ENCODE data around the gene AOX1.
"Not testable (repeated sequence)": the region's sequence is repeated elsewhere in the genome, so short reads cannot be mapped to it uniquely, and the experiment has no call there.

AOX1 gene

DNA sequence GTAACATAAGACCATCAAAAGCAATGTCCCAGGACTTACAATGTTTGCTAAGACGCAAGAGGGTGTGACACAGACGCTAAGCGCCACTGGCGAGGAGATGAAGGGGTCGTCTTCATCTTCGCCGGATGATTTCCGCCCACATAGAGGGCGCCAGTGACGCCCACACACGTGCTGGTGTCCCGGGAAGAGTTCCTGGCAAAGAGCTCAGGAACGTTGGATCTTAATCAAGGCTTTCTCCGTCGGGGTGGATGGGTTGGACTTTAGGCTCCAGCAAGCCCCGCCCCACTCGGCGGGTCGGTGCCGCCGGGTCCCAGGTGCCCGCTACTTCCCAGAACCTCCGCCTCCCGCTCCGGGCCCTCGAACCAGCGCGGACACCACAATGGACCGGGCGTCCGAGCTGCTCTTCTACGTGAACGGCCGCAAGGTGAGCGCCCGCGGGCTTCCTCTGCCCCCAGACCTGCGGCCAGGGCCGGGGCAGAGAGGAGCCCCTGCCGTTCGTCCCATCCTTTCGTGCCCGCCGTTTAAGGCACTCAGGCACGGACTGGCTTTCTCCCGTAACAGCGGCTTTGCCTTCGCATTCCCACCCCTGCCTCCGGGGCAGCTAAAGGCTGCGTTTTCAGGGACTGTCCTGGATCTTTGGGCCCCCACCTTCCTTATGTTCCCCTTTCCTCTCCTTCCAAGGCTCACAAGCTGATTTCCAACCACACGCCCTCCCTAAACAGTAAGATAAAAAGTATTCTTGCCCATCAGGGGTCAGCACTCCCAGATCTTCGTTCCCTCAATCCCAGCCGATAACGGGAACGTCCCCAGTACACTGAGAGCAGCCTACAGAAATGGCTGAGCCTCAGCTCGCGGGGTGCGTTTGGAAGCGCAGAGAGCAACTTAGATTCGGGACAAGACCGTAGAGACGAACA, at the start of gene AOX1:
Gene AOX1, plus strand, starts transcription at position 285 of the 914 bp plus-strand sequence. Its CDS starts 95 bp downstream, at position 380.
- DNase-seq: no peak

DNA sequence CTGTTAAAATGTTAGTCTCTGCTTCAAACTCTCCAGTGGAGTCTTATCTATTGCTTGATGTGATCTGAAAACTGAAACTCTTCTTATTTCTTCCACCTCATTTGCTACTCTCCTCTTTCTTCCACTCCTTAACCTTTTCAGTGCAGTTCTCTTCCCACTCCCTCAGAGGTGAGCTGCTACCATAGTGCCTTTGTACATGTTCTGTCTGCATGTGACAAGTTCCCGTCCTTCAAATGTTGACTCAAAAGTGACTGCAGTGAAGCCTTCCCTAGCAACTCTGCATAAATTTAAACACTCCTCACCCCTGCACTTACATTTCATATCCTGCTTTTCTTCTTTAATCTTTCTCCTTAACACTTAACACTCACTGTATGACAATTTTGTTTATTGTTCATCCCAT, 47.7 kb upstream of the AOX1 start:
- DNase-seq: no peak

DNA sequence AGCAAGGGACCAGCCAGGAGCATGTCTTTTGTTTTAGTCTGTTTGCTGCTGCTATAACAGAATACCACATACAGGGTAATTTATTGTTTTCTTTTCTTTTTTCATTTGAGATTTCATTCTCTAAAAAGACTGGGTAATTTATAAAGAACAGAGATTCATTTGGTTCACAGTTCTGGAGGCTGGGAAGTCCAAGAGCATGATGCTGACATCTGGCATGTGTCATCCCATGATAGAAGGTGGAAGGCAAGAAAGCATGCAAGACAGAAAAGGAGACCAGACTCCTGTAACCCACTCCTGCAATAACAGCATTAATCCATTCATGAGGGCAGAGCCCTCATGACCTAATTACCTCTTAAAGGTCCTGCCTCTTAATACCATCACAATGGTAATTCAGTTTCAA, 45.0 kb upstream of the AOX1 start:
- DNase-seq: no peak

DNA sequence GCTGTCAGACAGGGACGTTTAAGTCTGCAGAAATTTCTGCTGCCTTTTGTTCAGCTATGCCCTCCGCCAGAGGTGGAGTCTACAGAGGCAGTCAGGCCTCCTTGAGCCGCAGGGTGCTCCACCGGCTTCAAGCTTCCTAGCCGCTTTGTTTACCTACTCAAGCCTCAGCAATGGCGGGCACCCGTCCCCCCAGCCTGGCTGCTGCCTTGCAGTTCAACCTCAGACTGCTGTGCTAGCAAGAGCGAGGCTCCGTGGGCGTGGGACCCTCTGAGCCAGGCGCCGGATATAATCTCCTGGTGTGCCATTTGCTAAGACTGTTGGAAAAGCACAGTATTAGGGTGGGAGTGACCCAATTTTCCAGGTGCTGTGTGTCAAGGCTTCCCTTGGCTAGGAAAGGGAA, 19.2 kb upstream of the AOX1 start:
- not testable (repeated sequence) for DNase-seq

DNA sequence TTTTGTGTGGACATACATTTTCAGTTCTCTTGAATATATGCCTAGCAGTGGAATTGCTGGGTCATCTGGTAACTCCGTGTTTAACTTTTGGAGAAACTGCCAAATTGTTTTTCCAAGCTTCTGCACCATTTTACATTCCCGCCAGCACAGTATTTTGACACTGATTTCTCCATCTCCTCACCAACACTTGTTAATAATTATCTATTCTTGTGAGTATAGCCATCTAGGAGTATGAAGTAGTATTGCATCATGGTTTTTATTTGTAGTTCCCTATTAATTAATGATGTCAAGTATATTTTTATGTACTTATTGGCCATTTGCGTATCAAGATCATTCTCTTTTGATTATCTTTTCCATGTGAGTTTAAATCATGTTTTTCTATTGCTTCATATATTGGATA, 17.9 kb upstream of the AOX1 start:
- DNase-seq: no peak

DNA sequence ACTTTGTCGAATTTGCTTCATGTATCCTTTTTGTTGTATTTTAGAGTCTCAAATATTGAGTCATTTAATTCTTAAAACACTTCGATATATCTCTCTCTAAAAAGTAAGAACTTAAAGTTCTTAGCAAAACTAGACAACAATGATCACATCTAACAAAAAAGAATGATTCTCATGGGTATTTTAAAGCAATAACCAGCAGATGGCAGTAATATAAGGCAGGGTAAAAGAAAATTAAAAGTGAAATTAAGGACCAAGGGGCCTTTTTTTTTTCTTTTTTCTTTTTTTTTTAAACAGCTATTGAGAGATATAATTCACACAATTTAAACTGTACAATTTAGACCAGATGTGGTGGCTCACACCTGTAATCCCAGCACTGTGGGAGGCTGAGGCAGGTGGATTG, 9.9 kb upstream of the AOX1 start:
- no peak for DNase-seq

DNA sequence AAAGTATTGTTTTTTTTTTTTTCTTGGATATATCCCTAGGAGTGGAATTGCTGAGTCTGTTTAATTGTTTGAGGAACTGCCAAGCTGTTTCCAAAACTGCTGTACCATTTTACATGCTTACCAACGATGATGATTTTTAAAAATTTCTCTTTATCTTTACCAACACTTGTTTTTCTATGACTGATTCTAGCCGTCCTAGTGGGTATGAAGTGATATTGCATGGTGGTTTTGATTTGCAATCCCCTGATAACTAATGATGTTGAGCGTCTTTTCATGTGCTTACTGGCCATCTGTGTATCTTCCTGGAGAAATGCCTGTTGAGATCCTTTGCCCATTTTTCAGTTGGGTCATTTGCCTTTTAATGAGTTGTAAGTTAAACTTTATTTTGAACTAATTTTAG, 8.8 kb upstream of the AOX1 start:
- no peak for DNase-seq

DNA sequence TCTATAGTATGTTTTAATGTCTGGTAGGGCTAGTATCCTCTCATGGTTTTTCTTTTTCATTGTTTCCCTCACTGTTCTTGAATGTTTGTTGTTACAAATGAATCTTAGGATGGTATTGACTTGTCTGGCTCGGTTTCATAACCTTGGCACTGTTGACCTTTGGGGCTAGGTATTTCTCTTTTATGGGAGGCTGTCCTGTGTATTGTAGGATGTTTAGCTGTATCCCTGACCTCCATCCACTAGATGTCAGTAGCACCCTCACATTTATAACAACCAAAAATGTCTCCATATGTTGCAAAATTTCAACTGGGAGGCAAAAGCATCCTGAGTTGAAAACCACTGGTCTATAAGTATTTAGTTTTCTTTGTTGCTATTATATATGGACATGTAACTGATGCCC, 7.0 kb upstream of the AOX1 start:
- no peak for DNase-seq

DNA sequence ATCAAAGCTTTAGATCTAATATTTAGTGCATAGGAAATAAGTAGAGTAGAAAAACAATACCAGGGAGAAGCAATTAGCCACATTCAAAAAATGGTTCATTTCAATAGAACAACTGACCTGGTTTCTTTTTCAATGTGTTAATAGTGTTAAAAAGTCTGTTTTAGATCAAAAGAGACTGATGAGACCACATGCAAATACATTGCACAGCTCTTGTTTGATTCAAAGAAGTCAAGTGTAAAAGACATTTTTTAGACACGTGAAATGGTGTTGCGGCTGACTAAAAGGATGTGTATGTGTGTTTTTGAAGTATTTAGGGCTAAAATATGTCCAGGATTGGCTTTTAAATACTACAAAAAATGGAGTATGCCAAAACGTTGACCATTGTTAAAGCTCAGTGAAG, 1.2 kb upstream of the AOX1 start:
- no peak for DNase-seq

DNA sequence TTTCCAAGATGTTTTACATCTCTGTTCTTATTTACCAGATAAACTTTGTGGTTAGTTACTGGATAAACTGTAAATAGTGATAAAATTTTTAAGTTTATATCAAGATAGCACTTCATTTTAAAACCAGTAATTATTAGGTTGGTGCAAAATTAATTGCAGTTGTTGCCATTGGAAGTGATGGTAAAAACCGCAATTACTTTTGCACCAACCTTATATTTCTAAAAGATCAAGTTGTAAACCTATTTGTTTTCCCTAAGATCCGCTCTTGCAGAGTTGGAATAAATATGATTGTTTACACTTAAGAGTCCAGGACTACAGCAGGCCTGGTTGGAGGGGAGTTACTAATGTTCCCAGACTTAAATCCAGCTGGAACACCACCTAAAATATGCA, 479 bp upstream of the AOX1 start:
- DNase-seq: no peak

DNA sequence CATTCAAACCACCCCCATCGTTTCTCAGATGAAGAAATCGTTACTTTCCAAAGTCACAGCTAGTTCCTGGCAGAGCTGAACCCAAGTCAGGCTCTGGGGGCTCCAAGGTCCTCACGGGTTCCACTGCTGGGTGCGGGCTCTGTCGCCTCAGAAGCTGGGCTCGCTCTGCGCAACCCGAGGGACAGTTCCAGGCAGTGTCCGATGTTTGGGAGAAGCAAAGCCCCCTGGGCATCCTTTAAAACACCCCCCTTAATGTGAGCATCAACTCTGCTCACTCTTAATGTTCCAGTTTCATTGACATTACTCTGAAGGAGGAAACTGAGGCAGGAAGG, 796 bp downstream of the AOX1 start:
- no peak for DNase-seq

DNA sequence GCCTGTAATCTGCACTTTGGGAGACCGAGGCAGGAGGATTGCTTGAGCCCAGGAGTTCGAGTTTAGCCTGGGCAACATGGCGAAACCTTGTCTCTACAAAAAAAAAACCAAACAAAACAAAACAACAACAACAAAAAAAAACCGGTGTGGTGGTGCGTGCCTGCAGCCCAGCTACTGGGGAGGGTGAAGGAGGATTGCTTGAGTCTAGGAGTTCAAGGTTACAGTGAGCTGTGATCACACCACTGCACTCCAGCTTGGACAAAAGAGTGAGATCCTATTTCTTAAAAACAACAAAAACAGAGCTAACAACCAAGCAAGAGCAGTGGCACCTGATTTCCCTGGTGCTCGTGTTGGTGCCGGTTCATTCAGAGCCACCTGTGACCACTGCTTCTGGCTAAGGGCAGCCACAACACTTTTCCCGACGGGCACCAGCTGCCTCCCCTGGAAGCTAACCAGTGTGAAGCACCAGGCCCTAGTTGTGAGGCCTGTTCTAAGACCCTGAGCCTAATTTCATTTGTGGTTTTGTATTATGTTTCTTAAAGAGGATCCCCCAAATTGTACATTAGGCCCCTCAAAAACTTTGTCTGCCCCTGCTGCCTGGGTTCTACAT, 1.3 kb downstream of the AOX1 start:
- DNase-seq: no peak

DNA sequence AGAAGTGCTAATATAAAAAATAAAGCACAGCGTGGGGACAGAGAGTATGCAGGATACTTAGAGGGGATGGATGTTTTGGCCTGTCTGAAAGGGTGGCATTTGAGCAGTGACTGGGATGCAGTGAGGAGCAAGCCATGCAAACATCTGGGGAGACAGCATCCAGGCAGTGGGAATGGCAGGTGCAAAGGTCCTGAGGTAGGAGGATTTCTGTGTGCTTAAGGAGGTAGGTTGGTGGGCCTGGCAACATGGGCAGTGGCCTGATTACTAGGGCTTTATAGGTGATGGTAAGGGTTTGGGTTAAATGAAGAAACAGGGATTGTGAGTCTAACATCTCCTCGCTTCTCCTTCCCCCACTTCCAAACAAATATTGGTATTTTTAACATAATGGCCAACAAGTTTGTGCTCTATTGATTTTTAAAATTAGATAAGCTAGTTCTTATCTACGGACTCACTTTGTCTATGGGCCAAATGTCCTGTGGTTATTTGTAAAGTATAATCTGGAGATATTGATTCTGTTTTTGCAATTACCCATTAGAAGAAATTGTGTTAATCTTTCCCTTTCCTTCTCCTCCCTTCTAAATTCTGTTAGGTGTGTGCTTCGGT, 2.4 kb downstream of the AOX1 start:
- no peak for DNase-seq

DNA sequence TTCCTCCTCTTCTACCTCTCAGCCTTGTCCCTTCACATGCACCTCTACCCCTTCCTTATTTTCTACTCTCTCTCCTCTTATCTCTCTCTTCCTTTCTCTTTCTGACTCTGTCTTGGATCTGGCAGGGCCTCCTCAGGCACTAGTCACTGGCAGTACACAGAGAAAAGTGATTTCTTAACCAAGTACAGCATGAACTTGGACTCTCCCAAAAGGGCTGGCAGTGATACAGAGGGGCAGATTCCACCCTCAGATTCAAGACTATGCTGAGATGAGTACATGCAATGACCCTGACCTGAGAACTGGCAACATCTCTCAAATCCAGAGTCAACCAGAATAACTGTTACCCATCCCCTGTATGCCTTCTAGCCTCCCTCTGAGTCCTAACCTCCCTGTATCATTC, 4.3 kb downstream of the AOX1 start:
- DNase-seq: no peak

DNA sequence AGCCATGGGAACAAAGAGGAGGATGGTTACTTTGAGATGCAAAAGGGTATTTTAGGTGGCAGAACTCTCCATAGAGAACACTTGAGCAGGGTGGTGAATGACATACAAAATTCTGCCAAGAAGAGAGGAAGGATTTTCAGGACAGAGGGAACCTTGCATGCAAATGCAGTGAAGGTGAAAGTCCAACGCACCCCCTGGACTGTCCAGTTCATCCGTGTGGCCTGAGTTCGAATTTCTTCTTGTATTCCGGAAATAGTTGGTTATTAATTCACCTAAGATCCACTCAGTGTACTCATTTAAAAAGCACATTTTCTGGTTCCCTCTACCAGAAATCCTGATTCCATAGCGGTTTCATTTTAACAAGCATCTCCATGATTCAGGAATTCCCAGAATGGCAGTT, 5.5 kb downstream of the AOX1 start:
- DNase-seq: no peak

DNA sequence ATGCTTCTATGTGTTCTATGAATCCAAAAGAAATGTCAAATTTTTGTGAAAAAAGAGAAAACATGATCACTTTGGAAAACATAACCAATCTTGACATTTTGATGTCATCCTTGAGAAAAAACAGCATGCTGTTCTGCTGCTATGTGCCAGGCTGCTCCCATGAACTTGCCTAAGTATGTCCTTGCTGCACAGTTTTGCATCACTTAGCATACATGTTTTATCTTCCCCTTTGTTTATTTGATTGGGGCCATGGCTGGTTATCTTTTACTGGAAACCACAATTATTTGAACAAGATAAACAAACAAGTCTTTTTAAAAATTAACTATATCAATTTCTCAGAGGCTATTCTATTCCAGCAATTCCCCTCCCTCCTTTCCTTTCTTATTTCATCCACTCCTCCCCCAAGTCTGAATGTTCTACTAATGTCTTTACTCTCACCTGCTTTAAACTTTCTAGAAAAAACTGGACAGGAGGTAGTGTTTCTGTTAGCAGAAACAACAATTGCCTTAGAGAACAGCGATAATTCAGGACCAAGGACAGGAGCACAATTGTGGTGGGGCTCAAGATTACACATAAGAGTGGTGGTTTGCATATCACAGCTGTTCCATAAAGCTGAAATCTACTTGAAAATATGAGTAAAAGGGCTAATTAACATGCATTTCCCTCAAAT, 6.7 kb downstream of the AOX1 start:
- DNase-seq: no peak

DNA sequence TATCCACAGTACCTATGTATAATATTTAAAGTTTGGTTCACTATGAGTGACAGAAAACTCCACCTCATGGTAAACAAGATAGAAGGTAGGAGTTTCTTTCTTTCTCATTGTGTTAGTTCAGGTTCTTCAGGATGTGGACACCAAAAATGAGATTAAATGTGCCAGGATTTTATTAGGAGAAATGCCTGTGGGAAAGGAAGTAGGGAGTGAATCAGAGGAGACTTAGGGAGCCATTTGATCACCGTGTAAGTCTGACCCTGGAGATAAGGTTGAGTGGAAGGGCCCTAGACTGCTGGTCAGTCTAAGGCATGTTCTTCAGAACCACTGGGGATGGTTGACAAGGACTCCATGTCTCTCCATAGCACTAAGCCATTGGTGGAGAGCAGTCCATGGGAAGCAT, 8.1 kb downstream of the AOX1 start:
- DNase-seq: no peak

DNA sequence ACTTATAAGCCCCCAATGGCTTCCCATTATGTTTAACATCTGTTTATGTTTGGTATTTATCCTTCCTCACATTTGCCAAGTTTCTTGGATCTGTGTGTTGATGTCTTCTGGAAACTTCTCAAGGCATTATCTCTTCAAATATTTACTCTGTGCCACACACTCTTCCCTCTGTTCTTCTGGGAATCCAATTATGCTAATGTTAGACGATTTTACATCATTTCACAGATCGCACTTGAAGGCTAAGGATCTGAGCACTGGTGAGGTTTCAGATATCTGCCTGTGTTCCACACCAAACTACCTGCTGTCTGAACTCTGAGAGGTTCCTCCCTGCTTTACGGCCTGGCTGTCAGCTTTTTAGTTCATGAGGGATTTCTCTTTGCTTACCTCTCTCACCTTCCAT, 10.1 kb downstream of the AOX1 start:
- DNase-seq: no peak

DNA sequence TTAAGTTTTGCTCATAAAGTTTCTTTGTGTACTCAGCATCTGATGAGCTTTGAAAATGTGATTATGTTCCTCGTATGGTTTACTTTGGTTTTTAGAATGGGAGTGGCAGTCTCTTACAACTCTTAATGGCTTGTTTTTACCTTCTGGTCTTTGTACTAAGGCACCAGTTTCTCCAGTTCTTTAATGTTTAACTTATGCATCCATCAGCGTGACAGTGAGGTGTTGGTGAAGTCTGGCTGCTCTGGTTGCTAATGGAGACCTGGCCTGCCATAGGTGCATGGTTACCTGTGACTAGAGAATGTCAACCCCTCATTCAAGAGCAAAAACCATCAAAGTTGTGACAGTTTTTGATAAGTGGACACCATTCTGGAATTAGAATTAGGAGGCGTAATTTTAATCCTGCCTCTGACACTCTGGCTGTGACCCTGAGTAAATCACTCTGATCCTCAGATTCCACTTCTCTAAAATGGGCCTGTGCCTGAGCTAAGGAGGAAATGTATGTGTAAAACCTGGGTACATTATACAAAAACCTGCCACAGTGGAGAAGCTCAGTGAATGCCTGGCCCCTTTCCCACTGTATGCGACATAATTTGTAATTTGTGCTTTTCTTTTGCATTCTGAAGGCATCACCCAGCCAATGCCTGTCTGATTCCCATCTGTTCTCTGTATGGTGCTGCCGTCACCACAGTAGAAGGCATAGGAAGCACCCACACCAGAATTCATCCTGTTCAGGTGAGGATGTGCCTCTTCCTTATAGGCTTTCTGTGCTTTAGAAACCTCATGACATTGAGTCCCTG, 11.2 kb downstream of the AOX1 start:
- DNase-seq: no peak

DNA sequence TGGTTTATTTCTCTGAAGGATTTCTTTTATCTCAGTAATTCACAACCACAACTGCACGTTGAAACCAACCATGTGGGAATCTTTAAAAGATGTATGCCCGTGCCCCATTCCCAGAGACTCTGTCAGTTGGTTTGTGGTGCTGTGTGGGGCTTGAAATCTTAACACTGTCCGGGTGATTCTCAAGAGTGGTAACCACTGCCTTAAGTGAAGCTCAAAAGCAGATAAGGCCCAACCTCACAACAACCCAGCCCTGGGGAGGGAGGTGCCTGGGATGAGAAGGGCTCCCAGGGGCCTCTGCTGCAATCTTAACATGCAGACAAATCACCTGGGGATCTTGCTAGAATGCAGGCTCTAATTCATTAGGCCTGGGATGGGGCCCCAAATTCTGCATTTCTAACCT, 13.4 kb downstream of the AOX1 start:
- no peak for DNase-seq

DNA sequence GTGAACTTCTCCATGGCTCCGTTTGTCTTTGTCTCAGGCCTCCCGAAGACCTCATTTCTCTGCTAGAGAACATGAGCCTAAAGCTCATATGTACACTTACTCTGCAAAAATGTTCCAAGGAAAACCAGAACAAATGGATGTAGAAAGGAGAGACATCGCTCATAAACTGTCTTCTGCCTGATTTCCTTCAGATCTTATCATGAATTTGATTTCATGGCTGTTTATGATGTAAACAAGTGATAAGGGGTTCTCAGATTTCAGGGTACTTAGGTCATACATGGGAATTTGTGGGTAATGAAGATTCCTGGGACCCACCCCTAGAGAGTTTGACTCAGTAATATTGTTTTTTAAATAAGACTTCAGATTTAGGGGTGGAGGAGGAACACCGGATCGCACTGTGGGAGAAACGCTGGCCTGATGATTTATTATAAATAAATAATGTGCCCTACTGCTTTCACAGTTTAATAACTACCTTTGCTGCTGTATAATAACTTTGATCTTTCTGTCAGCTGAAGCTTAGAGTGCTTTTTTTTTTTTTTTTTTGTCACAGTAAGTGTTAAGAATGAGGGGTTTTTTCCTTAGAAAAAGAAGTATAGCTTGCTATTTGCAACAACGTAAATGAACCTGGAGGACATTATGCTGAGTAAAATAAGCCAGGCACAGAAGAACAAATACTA, 14.9 kb downstream of the AOX1 start:
- no peak for DNase-seq

DNA sequence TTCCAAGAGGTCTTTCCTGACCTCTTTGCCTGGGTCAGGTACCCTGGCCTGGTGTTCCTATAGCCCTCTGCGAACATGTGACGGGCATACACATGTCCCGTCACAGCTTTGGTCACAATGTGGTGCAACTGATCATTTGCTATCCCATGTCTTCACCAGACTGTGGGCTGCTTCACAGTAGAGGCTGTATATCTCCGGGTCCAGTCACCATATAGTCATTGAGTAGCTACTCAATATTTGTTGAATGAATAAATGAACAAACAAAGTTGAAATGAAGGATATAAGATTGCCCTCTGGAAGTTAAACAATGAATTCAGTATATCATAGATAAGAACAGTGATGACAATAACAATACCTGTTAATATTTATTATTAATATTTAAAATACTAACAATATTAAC, 16.8 kb downstream of the AOX1 start:
- DNase-seq: no peak

Data from NCI-H1694 treated with DMSO at 0.1 percent for 48 hours (cell line).